GM18909 (cell line): Measurements from ENCODE around the gene PIF1.

Experiments
- ATAC-seq: cut with Tn5 transposase; IDR thresholded peaks from one replicate; pipeline ENCODE4 v1.9.1; 2021; ENCODE audit warnings: mild to moderate bottlenecking; ENCODE audit not compliant: unreplicated experiment, poor library complexity

PIF1 gene

DNA sequence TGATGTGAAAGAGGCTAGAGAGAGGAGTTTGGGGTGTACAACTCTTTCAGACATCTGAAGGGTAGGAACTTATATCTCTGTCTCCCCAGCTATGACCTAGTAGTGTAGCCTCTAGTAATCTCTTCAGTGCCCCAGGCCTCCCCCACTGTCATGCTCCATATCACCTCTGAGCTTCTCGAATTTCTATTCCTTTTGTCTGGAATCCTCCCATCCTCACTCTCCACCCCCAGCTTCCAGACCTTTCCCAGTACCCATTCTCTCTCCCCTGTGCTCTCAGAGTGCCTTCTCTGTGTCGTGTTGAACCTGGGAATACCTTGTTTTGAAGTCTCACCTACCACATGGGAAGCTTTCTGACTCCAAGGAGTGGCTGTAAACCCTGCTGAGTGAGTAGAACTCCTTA lies 46.4 kb downstream of the PIF1 start:
- no peak for ATAC-seq

DNA sequence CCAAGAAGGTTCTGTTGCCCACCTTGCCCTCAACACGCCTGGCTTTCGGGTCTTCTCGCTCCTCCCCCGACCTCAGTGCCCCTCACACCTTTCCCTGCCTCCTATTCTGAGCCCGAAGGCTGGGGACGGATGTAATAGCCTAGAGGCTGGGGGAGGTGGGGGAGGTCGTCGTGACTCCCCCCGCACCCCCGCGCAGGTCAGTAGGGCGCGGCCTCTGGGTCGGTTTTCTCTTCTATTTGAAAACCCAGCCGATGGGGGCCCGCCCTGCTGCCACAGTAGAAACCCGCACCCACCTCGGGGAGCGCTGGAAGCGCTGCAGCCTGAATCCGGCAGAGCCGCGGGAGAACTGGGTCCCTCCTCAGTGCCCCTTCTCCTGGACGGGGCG lies 49.1 kb downstream of the PIF1 start:
- ATAC-seq: no peak

DNA sequence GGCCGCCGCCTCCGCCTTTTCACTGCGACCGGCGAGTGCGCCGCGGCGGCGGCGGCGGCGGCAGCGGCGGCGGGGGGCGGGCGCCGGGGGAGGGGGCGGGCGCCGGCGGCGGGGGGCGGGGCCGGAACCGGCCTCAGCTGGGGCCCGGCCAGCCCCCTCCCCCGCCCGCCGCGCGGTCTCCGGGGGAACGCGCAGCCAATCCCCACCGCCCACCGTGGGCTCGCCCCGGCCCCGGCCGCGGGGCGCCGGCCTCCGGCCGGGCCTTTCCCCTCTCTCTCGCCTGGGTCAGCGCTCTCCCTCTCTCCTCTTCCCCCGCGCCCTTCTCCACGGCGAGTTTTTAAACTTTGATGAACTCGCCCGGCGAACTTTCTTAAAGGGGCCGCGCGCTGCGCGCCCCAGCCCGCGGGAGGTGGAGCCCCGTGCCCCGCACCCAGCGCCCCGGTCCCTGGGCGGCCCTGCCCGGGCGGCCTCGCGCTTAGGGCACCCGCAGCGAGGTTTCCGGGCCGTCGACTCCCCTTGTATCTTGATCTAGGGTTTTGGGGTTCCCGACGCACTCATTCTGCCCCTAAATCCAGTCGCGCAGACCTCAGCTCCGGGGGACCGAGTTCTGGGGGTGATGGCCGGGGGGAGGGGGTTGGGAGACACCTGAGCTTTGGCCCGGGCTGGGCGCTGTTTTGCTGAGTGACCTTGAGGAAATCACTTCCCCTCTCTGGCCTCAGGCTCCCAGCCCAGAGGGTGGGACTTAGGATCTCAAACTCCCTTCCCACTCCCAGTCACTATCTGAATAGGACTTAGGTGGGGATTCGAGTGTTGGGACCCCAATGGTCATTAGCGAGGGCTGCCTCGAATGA lies 49.7 kb downstream of the PIF1 start, which contains the start of gene RBPMS2:
Gene RBPMS2, minus strand, starts transcription at position 39 of the 851 bp plus-strand sequence. CDS start 270 bp downstream, outside the sequence.
- ATAC-seq: no peak

DNA sequence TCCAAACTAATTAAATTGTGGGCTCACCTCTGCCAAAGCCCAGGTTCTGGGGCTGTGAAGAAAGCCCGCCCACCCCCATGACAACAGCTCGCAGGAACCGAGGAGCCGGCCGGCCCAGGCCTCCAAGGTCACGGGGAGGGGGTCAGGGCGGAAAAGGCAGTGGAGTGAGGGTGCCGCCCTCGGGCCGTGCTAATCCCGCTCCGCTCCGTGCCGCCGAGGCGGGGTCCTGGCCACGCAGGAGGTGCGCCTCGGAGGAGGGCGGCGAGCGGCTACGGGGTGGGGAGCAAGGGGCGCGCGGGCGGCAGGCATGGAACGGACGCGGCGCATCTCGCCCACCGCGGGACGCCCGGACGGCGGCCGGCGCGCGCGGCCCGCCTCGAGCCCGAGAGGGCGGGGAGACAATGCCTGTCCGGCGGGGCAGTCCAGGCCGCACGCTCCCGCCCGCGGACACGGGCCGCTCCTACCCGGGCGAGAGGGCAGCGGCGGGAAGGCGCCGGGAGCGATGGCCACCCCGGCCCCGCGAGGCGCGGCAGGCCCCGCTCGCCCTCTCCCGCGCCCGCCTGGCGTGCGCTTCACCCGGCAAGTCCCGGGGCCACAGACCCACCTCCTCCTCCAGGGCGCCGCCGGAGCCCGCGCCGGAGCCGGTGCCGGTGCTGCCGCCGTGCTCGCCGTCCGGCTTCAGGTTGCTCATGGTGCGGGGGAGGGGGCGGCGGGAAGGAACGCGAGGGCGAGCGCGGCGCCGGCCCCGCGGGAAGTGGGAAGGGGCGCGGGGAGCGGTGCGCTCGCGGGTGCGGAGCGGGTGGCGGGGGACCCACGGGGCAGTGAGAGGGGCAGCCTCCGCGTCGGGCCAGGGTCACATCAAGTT lies 50.6 kb downstream of the PIF1 start:
- no peak for ATAC-seq

DNA sequence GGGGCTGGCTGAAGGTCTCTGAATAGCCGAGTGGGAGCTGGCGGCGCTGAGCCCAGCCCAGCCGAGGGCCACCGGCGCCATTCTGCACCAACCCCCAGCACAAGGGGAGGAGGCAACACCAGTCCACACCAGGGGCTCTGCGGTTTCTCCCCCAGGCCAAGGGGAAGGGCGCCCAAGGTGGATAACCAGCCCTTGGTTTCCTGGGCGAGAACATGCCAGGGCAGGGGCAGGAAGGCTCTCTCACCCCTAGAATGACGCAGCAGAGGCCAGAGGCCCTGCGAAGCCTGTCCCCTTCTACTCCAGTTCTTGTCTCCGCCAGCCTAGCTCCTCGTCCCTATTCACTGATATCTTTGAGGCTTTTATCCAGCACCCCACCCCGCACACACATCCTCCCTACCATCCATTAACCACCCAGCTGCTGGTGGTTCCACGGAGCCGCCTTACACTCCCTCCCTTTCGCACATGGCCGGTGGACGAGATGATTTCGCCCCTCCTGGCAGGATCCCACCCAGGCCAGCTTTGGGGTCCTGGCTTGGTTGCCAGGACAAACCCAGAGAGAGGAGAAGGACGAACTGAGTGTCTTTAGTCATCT lies 51.3 kb downstream of the PIF1 start:
- ATAC-seq: no peak

DNA sequence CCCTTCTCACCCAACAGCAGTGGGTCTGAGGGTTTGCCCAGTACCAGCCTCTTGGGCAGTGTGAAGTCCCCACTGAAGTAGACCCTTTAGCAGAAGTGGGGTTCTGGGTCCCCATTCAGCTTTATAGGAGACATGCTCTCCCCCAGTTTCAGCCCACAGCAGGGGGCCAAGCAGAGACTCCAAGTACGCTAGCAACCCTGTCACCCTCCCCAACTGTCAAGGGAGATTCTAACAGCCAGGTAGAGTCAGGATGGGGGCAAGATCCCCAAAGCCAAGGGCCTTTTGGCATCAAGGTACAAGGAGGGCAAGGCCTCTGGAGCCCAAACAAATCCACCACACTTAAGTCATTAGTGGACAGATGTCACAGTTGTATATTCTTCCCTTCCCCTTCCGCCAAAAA lies 51.8 kb downstream of the PIF1 start:
- no peak for ATAC-seq

DNA sequence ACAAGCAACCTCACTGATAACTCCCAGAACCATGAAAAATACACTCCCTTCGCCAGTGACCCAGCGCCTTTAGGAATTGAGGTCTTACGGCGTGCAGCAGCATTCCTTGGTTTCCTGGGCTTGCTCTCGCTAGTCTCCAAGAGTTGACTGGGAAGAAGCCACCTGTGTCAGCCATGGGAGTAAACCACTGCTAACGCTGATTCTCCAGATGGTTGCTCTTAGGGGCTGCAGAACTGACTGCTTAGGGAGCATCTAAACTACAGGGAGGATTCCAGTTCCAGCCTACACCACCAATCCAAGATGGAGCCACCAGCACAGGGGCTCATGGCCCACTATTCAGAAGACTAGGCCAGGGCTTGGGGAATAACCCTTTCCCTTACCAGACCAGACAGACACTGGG lies 52.5 kb downstream of the PIF1 start:
- no peak for ATAC-seq

DNA sequence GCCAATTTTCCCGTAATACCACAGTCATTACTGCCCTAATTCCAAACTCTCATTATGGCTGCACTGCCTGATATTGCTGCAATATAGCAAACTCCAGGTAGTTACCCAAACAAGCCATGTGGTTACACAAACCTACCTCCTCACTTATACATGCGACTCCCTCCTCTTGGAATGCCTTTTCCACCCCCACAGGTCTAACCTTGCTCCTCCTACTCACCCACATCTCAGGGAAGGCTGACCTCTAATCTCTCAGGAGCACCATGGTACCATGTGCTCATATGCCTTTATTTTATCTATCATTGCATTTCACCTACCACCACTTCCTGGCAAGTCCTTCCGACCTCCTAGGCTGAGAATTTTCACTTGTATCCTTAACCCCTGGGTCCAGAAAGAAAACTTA lies 53.0 kb downstream of the PIF1 start:
- no peak for ATAC-seq

DNA sequence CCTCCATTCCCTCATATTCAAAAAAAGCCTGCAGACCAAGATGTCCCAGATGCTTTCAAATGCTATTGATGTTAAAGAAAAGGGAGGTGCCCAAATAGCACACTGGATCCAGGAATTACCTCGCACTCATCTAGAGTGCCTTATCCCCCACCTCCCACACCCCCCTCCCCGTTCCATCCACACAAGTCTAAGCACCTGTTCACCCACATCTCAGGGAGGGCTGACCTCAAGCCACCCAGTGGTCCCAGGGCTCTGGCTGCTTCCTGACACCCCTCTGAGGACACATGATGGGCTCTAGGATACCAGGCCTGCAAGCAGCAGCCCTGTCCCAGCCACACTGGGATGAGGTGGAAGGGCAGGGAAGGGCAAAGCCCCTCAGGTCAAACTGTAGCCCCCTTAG lies 54.8 kb downstream of the PIF1 start:
- no peak for ATAC-seq

DNA sequence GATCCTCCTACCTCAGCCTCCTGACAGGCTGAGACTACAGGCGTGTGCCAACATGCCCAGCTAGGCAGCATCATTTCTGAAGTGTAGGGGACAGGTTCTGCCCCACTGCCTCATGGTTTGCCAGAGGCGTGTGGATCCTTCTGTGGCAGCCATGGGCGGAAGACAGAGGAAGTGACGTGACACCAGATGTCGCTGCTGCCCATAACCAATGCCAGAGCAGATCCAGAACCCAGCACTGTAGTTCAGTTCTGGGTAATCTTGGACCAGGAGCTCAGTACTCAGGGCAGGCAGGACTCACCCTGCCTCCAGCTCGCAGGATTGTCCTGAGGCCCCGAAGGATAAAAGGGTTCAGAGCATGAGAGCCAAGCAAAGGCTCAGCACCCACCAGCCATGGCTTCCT lies 58.2 kb downstream of the PIF1 start:
- ATAC-seq: no peak

DNA sequence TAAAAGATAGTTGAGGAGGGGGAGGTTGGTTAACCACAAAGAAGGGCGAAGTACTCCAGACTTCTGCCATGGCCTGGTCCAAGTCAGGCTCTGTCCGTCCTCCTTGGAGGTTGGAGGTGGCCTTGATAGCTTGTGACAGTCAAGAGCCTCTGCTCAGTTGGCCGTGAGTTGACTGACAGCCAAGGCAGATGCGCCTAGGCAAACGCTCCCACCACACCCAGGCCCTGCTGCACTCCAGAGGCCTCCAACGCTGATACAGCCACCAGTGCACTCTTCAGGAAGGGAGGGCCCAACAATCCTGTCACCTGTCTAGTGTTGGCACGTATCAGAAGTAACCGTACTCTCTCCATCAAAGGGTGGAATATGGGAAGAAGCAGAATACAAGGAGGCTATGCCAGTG lies 59.4 kb downstream of the PIF1 start:
- no peak for ATAC-seq
